Stimulated activated CD8-positive, alpha-beta memory T cell treated with anti-CD3 and anti-CD28 coated beads, Interleukin-7, amount 100 ng/mL, for 4 hours (primary cell): ENCODE measurements around the gene ZNF716.
"Not testable (repeated sequence)": the region's sequence is repeated elsewhere in the genome, so short reads cannot be mapped to it uniquely, and the experiment has no call there.

Experiments used
- DNase-seq, 2 donors: peaks; one replicate each; pipeline ENCODE4 v3.0.0-alpha.2; 2020; ENCODE audit warnings: low read depth in 2 of 2

ZNF716 gene

DNA sequence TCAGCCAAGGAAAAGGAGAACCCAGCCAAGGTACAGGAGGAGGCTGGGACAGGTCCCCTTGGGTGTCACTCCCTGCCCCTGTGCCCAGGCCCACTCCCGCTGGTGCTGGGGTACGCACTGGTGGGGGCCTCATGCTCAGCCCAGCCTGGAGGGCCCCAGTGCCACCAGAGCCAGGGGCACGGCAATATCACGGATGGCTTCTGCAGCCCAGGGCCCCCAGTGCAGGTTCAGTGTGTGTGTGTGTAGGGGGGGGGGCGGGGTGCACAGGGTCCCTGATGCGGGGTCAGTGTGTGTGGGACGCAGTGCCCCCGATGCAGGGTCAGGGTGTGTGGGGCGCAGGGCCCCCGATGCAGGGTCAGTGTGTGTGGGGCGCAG, 23.4 kb upstream of the ZNF716 start:
- DNase-seq, result no peak

- no peak for DNase-seq
These were observed 22.8 kb upstream of the ZNF716 start for GRCh38 chr7:57427146-57427545.

DNA sequence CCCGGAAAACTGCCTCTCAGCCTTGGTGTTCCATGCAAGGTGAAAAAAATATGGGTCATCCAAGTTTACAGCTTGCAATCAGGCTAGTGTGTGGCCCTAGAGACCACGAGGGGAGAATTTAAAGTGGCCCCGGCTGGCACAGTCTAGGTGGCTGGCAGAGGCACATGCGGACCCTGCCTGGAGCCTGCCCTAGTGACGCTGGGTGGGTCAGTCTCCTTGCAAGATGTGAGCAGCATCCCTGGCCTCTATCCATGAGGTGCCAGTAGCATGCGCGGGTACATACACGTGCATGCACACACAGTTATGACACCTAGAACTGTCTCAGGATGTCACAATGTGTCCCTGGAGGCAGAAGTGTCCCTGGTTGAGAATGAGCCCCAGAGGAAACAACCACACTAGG, 22.4 kb upstream of the ZNF716 start:
- DNase-seq, result no peak

- no peak for DNase-seq
These were observed 17.4 kb upstream of the ZNF716 start for GRCh38 chr7:57432583-57432982.

DNA sequence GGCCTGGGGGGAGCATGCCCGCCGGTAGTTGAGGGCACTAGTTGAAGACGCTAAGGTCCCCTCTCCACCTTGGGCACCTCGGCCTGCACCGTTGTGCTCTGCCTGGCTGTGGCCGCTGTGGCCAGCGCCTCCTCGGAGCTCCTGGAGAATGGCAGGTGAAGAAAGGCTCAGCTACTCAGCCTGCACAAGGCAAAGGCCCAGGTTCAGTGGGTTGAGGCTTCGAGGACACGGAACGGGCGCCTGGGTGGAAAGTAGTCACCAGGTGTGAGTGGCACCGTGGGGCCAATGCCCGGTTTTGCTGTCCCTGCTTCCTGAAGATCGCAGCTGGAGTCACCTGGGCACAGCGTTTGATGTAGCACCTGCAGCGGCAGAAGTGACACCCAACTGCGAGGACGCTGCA, 12.4 kb upstream of the ZNF716 start:
- DNase-seq, result no peak

- no peak for DNase-seq
These were observed 11.7 kb upstream of the ZNF716 start for GRCh38 chr7:57438244-57438643.

DNA sequence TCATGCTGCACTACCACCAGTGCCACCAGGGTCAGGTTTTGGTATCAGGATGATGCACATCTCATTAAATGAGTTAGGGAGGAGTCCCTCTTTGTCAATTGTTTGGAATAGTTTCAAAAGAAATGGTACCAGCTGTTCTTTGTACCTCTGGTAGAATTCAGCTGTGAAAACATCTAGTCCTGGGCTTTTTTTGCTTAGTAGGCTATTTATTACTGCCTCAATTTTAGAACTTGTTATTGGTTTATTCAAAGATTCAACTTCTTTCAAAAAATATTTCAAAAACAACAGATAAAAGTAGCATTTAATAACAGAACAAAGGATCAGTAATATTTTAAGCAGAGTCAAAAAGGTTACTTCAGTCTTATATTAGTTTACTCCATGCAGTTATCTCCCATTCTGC, 6.4 kb upstream of the ZNF716 start:
- no peak for DNase-seq

GRCh38 chr7:57469186-57469828, 19.3 kb downstream of the ZNF716 start:
- DNase-seq, result not testable (repeated sequence)

DNA sequence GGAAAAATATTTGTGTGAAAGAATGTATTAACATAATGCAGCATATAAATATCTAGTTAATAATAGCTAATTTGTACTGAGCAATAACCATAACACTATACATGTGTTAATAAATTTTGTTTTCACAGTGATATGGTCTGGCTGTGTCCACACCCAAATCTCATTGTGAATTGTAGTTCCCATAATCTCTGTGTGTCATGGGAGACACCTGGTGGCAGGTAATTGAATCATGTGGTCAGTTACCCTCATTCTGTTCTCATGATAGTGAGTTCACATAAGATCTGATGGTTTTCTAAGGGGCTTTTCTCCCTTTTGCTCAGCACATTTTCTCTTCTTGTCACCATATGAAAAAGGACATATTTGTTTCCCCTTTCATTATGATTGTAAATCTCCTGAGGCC, 30.3 kb downstream of the ZNF716 start:
- DNase-seq, result not testable (repeated sequence)

- DNase-seq, result not testable (repeated sequence)
These were observed 35.0 kb downstream of the ZNF716 start for GRCh38 chr7:57485022-57485421.

DNA sequence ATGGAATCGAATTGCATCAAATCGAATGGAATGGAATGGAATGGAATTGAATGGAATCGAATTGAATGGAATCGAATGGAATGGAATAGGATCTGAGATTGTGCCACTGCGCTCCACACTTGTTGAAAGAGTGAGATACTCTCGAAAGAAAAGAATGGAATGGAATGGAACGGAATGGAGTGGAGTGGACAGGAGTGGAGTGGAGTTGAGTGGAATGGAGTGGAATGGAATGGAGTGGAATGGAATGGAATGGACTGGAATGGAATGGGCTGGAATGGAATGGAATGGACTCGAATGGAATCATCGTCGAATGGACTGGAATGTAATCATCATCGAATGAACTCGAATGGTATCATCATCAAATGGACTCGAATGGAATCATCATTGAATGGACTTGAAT, 38.0 kb downstream of the ZNF716 start:
- no peak for DNase-seq

GRCh38 chr7:57495111-57495510, 45.1 kb downstream of the ZNF716 start:
- DNase-seq, result not testable (repeated sequence)

DNA sequence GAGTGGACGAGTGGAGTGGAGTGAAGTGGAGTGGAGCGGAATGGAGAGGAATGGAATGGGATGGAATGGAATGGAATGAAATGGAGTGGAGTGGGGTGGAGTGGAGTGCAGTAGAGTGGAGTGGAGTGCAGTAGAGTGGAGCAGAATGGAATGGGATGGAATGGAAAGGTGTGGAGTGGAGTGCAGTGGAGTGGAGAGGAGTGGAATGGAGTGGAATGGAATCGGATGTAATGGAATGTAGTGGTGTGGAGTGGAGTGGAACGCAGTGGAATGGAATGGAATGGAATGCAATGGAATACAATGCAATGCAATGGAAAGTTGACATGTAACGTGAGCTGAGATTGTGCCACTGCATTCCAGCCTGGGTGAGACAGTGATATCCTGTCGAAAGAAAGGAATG, 46.4 kb downstream of the ZNF716 start:
- DNase-seq, result no peak

GRCh38 chr7:57505176-57505575, 55.2 kb downstream of the ZNF716 start:
- no peak for DNase-seq
